Right kidney (tissue), 9 donors: ENCODE data around the gene PIP4P1.
"Not testable (repeated sequence)": the region's sequence is repeated elsewhere in the genome, so short reads cannot be mapped to it uniquely, and the experiment has no call there.

Experiments
- DNase-seq: peaks from one replicate; pipeline ENCODE4 v3.0.0-alpha.2; 2016
- long read RNA-seq, 8 donors: transcript quantifications; one replicate each; lab custom pipeline, GENCODE V29; 2026

PIP4P1 gene
- long read RNA-seq, donor 1, transcript PIP4P1-202 (7 exons, 1,696 nt) = minor isoform, 6 of 15 reads
- long read RNA-seq, donor 1, transcript PIP4P1-201 (7 exons, 1,961 nt) = major isoform, 9 of 15 reads
- long read RNA-seq, donor 1, partial matches to known transcripts = 0 of 15 reads
- long read RNA-seq, donor 1, other reads (novel, unspliced or antisense) = 0 of 15 reads
- long read RNA-seq, donor 2, transcript PIP4P1-201 (7 exons, 1,961 nt) = major isoform, 6 of 8 reads
- long read RNA-seq, donor 2, partial matches to known transcripts = 0 of 8 reads
- long read RNA-seq, donor 2, other reads (novel, unspliced or antisense) = 0 of 8 reads
- long read RNA-seq, donor 3, transcript PIP4P1-201 (7 exons, 1,961 nt) = minor isoform, 5 of 12 reads
- long read RNA-seq, donor 3, transcript PIP4P1-202 (7 exons, 1,696 nt) = major isoform, 7 of 12 reads
- long read RNA-seq, donor 3, partial matches to known transcripts = 0 of 12 reads
- long read RNA-seq, donor 3, other reads (novel, unspliced or antisense) = 0 of 12 reads
- long read RNA-seq, donor 4, transcript PIP4P1-201 (7 exons, 1,961 nt) = major isoform, 8 of 15 reads
- long read RNA-seq, donor 4, transcript PIP4P1-202 (7 exons, 1,696 nt) = minor isoform, 7 of 15 reads
- long read RNA-seq, donor 4, partial matches to known transcripts = 0 of 15 reads
- long read RNA-seq, donor 4, other reads (novel, unspliced or antisense) = 0 of 15 reads
- long read RNA-seq, donor 5, transcript PIP4P1-201 (7 exons, 1,961 nt) = major isoform, 8 of 15 reads
- long read RNA-seq, donor 5, transcript PIP4P1-202 (7 exons, 1,696 nt) = minor isoform, 7 of 15 reads
- long read RNA-seq, donor 5, partial matches to known transcripts = 0 of 15 reads
- long read RNA-seq, donor 5, other reads (novel, unspliced or antisense) = 0 of 15 reads
- long read RNA-seq, donor 6, transcript PIP4P1-201 (7 exons, 1,961 nt) = major isoform, 11 of 17 reads
- long read RNA-seq, donor 6, partial matches to known transcripts = 0 of 17 reads
- long read RNA-seq, donor 6, other reads (novel, unspliced or antisense) = 0 of 17 reads
- long read RNA-seq, donor 7 = 0 reads
- long read RNA-seq, donor 8, transcript PIP4P1-202 (7 exons, 1,696 nt) = minor isoform, 9 of 23 reads
- long read RNA-seq, donor 8, transcript PIP4P1-201 (7 exons, 1,961 nt) = major isoform, 13 of 23 reads
- long read RNA-seq, donor 8, partial matches to known transcripts = 0 of 23 reads
- long read RNA-seq, donor 8, other reads (novel, unspliced or antisense) = 0 of 23 reads

DNA sequence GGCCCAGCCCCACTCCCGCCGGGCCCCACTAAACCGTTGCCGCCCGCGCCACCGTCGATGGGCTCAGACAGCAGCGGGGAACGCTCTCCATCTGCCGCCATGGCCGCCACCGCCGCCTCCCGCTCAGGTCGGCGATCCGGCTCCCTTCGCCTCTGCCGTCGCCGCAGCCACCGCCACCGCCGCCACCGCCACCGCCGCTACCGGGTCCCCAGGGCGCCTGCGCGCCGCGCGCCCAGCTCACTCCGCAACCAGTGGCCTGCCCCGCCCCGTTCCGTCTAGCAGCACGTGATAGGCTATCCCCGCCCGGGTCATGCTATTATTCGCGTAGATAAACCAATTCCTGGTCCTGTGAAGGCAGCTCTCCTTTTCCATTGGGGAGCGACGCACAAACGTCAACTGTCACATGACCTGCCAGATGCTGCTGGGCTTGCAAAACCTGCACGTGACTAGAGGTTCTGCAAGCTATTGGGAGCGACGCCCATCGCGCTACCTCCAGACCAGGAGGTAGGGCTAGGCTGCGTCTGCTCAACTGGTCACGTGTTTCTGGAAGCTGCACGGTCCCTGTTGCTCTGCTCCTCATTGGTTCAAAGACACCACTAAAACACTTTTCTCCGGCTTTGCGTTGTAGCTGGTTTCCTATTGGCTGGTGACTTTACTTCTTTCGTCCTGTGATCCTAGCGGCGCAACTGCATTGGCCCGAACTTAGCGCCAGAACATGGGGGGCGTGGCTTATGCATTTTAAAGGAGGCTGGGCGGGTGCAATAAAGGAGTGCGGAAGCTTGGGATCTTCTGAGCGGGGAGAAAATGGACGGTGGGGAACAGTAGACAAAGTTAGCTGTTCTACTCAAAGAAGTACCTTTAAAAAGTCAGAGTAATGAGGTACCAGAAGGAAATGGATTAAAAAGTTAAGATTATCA lies at the start of gene PIP4P1:
TSS of gene PIP4P1 (minus strand) at position 210 of the 917 bp plus-strand sequence. CDS start at position 101, 109 bp downstream.
- peak; percentile 83 for DNase-seq

DNA sequence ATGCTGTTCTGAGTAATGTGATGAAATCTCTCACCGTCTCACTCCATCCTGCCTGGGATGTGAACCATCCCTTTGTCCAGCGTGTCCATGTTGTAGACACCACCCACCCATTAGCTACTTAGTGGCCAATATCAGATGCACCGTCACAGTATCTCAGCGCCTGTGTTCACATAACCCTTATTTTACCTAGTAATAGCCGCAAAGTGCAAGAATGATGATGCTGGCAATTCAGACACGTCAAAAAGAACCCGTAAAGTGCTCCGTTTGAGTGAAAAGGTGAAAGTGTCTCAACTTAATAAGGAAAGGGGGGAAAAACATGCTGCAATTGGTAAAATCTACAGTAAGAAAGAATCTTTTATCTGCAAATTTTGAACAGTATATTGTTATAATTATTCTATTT lies 47.1 kb upstream of the PIP4P1 start:
- DNase-seq = no peak

- DNase-seq = not testable (repeated sequence)
Measured at GRCh38 chr14:20507537-20507936, 46.3 kb upstream of the PIP4P1 start.

DNA sequence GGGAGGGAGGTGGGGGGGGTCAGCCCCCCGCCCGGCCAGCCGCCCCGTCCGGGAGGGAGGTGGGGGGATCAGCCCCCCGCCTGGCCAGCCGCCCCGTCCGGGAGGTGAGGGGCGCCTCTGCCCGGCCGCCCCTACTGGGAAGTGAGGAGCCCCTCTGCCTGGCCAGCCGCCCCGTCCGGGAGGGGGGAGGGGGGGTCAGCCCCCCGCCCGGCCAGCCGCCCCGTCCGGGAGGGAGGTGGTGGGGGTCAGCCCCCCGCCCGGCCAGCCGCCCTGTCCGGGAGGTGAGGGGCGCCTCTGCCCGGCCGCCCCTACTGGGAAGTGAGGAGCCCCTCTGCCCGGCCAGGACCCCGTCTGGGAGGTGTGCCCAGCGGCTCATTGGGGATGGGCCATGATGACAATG lies 45.5 kb upstream of the PIP4P1 start:
- DNase-seq = not testable (repeated sequence)

- not testable (repeated sequence) for DNase-seq
Measured at GRCh38 chr14:20506276-20506675, 45.0 kb upstream of the PIP4P1 start.

DNA sequence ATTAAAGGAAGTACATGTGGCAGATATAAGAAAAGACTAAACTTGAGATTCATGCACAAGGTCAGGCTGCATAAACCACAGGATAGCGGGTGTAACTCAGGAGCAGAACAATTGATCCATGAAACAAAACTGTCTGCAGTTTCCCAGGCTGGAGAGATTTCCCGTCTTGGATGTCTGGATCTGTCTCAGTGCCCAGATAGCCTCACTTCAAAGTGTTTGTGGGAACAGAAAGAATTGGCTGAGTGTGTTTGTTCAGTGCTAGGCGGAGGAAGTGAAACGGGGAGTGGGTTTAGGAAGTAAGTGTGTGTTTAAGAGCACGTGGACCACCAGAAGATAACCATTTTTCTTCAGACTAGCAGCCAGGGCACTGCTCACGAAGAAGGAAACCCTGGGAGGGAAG lies 42.7 kb upstream of the PIP4P1 start:
- DNase-seq = no peak

GRCh38 chr14:20501346-20501745 lies 40.1 kb upstream of the PIP4P1 start:
- no peak for DNase-seq

DNA sequence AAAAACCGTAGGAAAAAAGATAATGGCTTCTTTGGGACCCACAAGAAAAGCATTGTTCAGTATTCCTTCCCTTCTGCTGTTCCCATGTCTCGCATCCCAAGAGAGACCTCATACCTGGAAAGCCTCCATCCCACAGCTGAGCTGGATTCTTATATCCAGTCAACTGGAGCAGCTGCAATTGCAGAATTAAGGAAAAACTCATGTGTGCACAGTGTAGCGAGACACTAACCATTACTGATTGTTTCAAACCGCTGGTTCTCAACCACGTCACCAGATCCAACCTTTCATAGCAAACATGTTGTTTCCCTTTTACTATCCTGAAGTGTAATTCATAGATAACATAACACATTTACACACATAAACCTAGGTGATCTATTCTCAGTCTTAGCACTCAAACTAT lies 38.6 kb upstream of the PIP4P1 start:
- DNase-seq = no peak

DNA sequence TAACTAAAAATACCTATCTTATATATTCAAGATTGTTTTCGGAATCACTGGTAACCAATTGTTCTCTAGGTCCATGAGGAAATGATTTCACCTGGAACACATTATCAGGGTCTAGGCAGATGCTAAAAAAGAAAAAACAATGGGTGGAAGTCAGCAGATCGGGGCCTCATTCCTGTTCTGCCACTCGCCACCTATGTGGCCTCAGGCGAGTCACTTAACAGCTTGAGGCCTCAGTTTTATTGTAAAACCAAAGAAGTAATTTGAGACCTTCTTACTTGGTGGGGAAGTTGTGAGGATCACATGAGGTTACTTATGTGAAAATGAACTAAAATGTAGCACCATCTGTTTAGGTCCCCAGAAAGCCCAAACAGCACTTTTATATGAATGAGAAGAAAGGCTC lies 37.9 kb upstream of the PIP4P1 start:
- DNase-seq = no peak

- DNase-seq = no peak
Measured at GRCh38 chr14:20498622-20499021, 37.4 kb upstream of the PIP4P1 start.

DNA sequence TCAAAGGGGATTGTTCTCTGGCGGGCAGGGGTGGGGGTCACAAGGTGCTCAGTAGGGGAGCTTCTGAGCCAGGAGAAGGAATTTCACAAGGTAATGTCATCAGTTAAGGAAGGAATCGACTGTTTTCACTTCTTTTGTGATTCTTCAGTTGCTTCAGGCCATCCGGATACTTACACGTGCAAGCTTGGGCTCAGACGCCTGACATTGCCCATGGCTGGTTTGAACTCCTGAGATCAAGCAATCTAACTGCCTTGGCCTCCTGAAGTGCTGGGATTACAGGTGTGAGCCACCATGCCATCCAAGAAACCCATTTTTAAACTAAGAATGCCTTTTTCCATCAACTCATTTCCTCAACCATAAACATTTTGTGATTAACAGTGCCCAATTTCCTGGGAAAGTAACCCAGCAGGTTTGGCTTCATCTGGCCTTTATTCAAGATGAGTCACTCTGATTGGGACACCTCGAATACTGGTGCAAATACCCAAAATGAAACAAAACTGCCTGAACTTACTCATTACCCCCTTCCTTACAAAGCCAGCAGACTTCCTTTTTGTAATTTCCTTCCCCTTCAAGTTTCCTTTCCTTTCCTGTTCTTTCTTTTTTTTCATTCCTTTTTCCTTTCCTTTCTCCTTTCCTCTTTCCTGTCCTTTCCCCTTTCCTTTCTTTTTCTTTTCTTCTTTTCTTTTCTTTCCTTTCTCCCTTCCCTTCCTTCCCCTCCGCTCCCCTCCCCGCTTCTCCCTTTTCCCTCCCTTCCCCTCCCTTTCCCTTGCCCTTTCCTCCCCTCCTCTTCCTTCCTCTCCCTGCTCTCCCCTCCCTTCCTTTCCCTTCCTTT lies 33.9 kb upstream of the PIP4P1 start:
- DNase-seq = no peak

DNA sequence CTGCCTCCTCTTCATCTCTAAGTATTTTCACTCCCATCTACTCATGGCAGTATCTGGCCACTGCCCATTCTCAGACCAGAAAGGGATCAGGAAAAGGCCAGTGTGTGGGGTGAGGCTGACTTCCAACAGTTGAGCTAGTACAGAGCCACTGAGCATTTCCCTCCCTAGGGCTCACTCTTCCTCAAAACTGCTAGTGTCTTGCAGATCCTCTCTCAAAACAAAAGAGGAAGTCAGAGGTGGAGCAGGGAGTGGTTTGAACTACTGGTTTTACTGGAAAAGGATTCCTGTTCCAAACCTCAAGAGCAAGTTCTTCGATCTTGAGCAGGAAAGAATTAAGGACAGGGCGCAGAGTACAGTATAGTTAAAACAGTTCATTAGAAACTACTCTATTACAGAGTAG lies 32.4 kb upstream of the PIP4P1 start:
- no peak for DNase-seq

- no peak for DNase-seq
Measured at GRCh38 chr14:20492486-20492885, 31.3 kb upstream of the PIP4P1 start.

DNA sequence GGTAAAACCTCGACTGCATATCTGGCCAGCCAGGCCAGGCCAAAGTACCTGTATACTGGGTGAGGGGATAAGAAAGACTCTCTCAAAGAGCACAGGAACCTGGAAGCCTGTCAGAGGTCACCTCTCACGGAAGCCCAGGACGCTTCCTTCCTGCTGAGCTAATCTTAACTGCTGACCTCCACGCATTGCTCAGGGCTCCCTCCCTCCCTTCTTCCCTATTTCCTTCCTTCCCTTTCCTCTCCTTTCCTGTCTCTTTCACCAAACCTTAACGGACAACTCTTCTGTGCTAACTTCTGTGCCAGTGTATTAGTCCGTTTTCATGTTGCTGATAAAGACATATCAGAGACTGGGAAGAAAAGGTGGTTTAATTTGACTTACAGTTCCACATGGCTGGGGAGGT lies 29.3 kb upstream of the PIP4P1 start:
- DNase-seq = no peak

DNA sequence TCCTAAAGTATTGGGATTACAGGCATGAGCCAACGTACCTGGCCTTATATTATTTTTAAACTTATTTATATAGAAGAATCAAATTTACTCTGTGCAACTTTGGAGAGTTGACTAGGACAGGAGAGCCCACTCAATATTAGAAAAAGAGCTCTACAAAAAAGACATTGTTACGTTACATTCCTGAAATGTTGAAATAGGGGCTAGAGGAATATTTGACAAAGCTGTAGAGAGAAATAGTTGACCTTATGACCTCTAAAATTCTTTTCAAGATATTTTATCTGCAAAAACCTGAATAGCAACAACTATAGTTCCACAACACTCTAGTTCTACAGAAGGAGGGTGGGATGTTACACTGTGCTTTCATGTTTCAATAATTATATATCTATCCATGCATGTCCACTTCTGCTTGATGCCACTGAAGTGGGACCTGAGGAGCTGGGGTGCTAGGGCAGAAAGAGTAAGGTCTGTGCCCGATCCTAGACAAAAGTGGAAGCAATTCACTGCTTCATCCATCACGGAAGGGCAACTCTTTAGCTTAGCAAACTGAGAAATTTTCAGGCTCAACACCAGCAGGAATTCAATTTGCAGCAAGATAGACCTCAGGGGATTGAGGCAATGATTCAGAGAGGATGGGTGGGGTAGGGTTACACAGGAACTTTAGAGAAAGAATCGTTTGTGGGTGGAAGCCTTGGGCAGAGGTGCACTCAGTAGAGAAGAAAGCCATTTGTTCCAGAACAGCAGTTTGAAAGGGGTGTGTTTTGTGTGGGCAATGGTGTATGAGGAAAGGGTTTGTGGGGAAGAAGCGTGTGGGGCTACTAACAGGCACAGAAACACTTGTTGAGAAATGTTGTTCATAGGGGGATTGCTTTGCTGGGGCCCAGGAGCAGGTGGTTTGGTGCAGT lies 28.1 kb upstream of the PIP4P1 start:
- DNase-seq = no peak

GRCh38 chr14:20487396-20487725 lies 26.1 kb upstream of the PIP4P1 start:
- DNase-seq = no peak

DNA sequence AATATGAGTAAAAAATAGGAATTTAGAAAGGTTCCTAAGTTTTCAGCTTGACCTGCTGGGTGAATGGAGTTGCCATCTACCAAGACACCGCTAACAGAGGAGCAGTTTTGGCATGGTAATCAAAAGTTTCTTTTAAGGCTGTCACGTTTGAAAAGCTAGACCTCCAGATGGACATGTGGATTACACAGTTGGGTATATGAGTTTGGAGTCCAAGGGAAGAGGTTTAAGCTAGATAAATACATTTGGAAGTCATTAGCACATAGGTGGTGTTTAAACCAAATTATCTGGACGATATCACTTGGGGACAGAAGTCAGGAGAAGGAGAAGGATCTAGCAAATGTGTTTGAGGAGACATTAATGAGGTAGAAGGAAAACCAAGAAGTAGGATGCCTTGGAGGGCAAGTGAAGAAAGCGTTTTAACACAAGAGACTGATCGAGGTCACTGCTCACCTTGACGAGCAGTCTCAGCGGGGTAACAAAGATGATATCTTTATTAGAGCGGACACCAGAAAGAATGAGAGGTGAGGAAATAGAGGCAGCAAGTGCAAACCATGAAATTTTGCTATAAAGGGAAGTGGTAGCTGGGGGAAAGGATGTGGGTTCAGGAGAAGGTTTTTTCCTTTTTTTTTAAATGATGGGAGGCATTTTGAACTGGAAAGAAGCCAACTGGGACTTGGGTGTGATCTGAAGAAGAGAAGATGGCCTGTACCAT lies 25.6 kb upstream of the PIP4P1 start:
- no peak for DNase-seq

DNA sequence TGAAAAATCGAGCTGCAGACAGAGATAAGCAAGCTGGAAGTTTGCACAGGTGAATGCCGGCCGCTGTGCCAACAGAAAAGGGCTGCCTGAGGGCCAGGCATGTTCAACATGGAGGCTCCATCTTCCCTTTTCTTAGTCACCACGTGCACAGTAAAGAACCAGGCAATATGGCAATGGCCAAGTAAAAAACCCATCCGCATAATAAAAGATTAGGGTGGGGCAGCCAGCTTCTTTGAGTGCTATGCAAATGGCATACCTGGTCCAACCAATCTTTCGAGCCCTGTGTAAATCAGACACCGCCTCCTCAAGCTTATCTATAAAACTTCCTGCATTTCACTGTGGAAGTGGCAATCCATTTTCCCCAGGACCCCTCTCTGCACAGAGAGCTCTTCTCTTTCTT lies 24.7 kb upstream of the PIP4P1 start:
- DNase-seq = no peak

- no peak for DNase-seq
Measured at GRCh38 chr14:20482382-20482781, 21.1 kb upstream of the PIP4P1 start.
